Measurements from ENCODE around the gene ZNF554.
"Not testable (repeated sequence)": the region's sequence is repeated elsewhere in the genome, so short reads cannot be mapped to it uniquely, and the experiment has no call there.

ZNF554 gene

DNA sequence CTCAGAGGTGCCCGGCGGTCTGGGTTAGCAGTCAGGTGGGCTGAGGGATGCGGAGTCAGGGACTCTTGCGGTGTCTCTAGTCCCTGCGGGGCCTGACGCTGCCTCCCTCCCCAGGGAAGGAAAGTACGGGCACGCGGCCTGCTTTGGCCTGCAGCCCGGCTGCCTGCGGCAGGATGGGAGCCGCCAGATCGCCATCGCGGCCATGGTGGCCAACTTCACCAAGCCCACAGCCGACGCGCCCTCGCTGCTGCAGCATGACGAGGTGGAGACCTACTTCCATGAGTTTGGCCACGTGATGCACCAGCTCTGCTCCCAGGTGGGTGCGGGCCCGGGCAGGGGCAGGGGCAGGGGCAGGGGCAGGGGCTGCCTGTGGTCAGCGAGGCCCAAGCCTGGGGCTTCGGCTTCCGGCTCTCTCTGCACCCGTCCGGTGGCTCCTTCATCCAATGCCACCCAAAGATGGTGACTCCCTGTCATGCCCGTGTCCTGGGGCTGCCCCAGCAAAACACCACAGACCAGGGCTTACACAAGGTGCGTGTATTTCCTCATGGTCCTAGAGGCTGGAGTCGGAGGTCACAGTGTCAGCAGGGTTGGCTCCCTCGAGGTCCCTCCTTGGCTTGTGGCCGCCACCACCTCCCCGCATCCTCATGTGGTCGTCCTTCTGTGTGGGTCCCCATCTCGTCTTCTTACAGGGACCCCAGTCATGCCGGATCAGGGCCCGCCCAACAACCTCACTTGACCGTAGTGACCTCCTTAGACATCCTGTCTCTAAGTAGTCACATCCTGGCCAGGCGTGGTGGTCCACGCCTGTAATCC lies 11.3 kb upstream of the ZNF554 start:
- DNase-seq = no peak

- no peak for DNase-seq
These were observed 10.1 kb upstream of the ZNF554 start for GRCh38 chr19:2809387-2810140.

DNA sequence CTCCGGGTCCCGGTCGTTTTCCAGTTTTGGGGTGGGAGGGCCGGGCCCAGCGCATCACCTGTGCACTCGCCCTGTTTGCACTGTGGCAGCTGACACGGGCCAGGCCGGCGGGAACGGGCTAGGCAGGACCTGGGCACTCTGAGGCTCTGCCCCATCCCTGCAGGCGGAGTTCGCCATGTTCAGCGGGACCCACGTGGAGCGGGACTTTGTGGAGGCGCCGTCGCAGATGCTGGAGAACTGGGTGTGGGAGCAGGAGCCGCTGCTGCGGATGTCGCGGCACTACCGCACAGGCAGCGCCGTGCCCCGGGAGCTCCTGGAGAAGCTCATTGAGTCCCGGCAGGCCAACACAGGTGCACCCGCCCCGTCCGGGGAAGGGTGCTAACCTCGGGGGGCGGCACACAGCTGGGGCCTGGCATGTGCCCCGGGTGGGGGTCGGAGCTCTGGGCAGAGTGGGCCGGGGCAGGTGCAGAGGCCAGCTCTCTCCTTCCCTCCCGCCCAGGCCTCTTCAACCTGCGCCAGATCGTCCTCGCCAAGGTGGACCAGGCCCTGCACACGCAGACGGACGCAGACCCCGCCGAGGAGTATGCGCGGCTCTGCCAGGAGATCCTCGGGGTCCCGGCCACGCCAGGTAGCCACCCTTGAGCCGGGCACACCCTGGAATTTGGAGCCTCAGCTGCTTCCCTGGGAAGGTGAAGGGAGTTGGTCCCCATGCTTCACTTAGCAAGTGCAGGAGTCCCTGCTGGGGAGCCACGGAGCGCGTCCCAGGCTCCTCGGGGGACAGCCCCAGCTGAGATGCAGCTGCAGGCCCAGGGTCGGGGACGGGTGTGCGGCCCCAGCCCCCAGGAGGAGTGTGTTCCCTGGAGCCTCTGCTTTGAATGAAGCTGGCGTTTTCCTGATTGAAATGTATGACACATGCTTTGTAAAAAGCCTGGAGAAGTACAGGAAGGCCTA lies 9.3 kb upstream of the ZNF554 start:
- no peak for DNase-seq

GRCh38 chr19:2811221-2811722 lies 8.4 kb upstream of the ZNF554 start:
- no peak for DNase-seq

DNA sequence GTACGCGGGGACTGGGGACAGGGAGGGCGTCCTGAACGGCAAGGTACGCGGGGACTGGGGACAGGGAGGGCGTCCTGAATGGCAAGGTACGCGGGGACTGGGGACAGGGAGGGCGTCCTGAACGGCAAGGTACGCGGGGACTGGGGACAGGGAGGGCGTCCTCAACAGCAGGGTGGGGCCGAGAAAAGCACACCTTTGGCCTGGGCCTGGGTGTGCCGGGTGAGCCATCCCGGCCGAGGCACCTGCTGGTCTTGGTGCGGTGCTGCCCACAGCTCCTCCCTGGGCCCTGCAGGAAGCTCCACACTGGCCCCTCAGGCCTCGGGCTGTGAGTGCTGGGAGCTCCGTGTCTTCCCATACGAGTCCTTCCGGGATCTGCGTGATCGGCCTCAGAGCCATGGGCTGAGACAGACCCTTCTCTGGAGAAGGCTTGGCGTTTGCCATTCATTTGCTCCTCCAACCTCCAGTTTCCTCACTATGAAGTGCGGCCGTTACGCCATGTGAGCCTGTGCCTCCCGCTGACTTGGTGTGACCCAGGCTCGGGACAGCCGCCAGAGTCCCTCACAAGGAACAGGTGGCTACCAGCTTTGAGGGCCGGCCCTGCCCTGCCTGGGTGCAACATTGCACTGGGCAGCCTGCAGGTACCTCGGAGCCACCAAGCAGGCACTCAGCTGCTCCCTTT lies 7.8 kb upstream of the ZNF554 start:
- DNase-seq = no peak

DNA sequence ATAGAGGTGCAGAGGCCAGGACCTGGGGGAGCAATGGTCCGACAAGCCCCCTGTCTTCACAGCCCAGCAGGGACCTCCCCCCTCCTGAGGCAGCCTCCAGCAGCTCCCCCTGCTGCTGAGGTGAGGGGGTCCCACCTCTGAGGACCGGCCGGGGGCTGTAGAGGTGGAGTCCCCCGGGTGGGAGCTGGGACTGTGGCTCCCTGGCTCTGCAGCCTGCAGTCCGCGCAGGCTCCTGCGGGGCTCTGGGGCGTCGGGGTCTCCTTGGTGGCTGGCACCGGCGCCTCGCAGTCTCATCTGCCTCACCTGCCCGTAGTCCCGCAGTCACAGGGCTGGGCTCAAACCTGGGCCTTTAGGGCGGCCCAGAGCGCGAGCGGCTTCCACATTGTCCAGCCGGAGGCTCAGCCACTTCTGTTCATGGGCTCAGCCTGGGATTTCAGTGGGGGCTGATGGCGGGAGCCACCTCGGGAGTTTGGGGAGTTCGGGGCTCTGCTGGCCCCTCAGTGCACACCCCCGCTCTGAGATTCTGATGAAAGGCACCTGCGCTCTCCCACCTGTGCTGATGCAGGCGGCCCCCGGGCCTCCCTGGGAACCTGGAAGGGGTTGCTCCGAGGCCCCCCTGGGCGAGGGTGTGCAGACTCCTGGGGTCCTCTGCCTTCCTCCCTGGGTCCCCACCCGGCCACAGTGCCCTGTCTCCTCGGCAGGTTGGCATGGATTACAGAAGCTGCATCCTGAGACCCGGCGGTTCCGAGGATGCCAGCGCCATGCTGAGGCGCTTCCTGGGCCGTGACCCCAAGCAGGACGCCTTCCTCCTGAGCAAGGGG lies 7.0 kb upstream of the ZNF554 start:
- no peak for DNase-seq

DNA sequence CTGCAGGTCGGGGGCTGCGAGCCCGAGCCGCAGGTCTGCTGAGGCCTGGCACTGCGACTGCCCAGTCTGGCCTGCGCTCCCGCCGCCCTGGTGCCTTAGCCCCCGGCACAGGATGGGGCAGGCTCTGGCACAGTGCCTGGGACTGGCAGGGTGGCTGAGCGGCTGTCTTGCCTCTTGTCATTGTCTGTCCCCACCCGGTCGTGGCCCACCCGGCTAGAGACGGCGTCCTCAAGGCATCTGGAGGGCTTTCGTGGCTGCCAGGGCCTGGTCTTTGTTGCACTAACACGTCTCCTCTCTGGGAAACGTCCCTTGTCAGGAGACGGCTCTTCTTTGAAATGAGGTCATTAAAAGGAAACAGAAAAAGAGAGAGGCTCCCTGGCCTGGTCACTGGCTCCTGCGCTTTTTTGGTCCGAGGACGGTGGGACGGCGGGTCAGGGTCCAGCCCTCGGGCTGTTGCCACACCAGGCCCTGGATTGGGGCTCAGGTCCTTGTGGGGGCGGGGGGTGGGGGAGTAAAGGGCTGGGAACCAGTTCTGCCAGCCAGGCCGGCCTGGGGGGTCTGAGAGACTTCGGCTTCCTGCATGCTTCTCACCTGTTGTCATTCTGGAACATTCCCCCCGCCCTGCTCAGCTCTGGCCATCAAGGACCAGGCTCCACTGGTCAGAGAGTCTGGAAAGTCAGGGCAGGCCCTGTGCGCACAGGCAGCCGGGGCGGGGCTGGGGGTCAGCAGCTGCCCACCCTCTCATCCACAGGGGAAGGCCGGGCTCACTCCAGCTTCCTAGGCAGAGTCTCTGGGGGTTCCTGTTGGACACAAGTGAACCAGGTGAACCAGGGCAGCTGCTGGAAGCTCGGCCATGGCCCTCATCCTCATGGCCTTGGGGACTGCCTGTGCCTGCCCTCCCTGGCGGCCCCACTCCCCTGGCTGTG lies 6.2 kb upstream of the ZNF554 start:
- DNase-seq = no peak

DNA sequence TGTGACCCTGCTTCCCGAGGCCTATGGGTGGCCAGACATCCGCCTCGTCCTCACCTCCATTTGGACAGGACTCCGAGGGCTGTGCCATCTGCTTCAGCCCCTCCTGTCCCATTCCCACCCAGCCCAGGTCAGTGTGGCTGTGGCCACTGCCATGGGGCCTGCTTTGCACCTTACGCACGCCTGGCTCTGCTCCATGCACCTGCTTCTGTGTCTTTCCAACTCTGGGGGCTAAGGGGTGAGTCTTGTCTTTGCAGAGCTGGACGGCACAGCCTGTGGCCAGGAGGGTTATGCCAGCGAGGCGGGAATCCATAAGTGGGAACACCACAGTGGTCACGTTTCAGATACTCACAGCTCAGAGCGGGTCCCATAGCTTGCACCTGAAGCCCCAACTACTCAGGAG lies 5.2 kb upstream of the ZNF554 start:
- no peak for DNase-seq

DNA sequence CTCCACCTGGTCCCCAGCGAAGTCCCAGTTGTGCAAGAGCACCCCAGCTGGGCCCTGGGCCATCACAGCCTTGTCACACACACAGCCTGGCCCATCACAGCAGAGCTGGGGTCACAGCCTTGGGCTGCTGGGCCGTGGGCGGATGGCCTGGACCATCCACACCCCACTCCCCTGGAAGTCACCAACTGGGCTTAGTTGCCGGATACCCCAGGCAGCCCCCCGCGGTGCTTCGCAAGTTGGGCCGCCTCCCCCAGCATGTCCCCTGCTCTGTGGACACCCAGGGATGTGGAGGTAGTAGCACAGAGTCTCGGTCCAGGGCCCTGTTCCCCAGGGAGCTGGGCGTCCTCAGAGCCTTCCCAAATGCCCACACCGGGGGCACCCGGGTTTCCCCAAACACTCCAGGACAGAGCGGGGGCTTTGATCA lies 4.5 kb upstream of the ZNF554 start:
- DNase-seq = no peak

DNA sequence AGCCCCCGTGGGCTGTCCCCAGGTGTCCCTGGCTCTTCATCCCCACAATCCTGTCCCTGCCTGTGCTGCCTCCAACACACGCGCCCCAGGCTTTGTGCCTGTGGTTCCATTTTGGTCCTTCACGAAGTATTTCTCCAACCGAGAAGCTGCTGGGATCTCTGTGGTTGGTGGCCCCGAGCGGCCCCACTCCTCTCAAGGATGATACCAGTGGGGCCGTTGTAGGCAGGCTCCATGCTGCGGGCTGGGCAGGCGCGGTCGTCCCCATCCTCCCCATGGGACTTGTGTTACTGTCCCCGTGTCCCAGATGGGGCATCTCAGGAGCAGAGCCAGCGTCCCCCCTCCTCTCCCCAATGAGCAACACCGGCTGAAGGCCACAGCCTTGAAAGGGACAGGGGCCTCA lies 3.7 kb upstream of the ZNF554 start:
- no peak for DNase-seq

GRCh38 chr19:2816641-2817040 lies 3.0 kb upstream of the ZNF554 start:
- no peak for DNase-seq

DNA sequence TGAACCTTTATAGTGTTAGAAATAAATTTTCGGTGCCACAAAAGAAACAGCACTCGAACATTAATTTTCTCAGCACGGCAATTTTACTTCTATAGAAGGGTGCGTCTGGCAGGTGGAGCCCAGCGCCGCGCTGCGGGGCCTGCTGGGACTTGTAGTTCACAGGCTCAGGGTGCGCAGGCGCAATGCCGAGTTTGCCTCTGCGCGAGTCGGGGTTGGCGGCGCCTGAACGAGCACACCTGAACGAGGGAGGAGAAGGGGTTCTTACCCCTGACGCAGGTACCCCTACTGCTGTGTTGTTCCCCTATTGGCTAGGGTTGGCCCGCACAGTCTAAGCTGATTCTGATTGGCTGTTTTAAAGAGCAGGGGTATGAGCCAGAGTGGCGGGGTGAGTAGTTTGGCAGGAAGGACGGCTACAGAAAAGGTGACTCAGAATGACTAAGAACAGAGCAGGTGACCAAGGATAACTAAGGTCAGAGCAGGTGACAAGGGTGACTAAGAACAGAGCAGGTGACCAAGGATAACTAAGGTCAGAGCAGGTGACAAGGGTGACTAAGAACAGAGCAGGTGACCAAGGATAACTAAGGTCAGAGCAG lies 2.3 kb upstream of the ZNF554 start:
- DNase-seq = not testable (repeated sequence)

DNA sequence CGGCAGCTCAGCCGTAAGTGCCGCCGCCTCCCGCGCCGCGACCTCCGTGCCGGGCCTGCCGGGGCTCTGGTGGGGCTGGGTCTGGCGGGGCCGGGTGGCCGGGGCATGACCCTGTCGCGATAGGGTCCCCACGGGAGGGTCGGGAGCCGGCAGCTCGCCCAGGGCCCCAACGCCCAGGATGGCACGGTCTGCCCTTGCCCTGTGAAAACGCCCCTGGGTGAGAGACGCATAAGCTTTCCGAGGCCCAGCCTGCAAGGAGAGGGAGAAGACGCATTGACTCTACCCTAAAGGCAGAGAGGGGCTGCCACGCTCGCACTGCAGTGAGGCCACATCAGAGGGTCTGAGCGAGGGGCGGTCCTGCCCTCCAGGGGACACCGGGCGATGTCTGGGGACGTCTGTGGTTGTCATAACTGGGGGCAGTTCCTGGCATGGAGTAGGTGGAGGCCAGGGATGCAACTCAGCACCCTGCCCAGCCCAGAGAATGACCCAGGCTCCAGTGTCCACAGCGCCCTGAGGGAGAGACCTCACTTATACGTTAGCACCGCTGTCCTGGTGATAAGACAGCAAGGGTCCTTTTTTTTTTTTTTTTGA lies 539 bp downstream of the ZNF554 start:
- DNase-seq = no peak

GRCh38 chr19:2822846-2823245 lies 3.2 kb downstream of the ZNF554 start:
- DNase-seq = no peak

DNA sequence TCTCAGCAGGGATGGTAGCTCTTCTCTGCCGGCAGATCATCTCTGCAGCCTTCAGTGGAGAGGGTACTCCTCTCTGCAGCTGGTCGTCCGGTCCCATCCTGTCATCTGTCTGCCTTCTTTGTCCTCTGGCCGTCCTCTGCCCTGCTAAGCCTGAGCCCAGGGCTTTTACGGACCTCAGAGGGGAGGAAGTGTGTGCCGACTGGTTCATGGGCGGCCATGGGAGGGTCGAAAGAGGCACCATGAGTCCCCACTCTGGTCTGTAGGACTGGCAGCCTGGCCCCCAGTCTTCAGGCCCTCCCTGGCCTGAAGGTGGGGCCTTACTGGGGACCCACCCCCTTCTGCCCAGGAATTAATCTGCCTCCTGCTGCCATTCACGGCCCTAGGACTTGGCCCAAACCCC lies 4.0 kb downstream of the ZNF554 start:
- DNase-seq = no peak

GRCh38 chr19:2824129-2824528 lies 4.5 kb downstream of the ZNF554 start:
- DNase-seq = no peak

DNA sequence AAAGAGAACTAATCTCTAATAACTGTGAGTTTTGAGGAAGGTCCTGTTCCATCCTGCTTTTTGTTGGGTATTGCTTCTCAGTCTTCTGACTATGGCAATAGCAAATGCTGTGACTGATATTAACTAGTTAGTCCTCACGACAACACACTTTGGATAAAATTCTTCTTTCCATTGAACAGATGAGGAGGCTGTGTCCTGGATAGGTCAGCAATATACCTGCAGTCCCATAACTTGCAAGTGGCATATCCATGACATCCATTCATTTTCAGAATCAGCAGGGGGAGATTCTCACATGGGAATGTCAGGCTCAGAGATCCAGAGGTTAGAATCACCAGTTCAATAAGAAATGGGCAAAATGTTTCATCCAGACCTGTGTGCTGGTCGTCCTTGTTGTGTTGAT lies 7.4 kb downstream of the ZNF554 start:
- DNase-seq = no peak

DNA sequence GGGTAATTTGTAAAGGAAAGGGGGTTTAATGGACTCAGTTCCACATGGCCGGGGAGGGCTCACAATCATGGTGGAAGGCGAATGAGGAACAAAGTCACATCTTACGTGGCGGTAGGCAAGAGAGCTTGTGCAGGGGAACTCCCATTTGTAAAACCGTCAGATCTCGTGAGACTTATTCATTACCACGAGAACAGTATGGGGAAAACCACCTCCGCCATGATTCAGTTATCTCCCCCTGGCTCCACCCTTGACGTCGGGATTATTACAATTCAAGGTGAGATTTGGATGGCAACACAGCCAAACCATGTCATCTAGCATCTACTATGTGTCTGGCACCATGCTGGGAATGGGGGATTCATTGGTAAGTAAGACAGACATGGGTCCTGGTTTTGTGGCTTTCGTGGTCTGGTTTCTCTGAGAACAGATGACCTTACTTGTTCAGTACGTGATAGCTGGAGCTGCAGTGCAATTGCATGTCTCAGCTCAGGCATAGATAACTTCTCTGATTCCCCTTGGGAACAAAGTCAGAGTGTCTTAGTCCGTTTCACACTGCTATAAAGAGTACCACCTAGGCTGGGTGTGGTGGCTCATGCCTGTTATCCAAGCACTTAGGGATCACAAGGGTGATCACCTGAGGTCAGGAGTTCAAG lies 8.3 kb downstream of the ZNF554 start:
- DNase-seq = no peak

- DNase-seq = no peak
These were observed 14.7 kb downstream of the ZNF554 start for GRCh38 chr19:2834294-2834871.

All from activated gamma-delta T cell treated with Interleukin-2 at 50 U/mL for 16 hours (primary cell).